HG02759 (cell line): ENCODE results near the gene TXN.

Source experiments
- ATAC-seq: cut with Tn5 transposase; IDR thresholded peaks from one replicate; pipeline ENCODE4 v1.9.1; 2021; ENCODE audit warnings: mild to moderate bottlenecking, moderate library complexity; ENCODE audit not compliant: unreplicated experiment

TXN gene

DNA sequence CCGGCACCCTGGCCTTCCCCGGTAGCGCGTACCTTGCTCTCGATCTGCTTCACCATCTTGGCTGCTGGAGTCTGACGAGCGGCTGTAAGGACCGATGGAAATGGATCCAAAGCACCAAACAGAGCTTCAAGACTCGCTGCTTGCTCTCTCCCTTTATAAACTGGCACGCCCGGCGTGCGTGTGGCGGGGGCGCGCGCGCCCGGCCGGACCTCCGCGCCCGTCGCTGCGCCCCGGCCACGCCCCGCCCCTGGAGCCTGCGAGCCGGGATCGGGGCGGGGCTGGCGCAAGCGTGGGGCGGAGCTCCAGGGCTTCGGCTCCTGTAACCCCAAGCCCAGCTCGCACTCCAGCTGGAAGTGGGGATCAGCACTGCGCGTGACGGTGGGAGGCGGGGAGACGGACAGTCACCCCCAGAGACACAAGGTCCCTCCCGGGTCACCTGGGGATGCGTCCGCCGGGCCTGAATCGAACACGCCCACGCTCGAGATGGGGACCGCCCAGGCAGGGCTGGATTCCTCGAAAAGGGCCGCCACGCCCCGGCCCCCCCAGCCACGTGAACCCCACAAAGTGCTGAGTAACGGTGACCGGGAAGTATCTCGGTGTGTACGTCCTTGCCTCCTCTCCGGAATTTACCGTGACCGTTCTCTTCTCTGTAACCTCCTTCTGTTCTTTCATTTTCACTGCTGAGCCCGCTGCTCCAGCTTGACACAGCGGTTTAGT lies at the start of gene TXN:
TSS of gene TXN (minus strand) at position 128 of the 717 bp plus-strand sequence. CDS start at position 56, 72 bp downstream.
- ATAC-seq: peak; percentile 76

DNA sequence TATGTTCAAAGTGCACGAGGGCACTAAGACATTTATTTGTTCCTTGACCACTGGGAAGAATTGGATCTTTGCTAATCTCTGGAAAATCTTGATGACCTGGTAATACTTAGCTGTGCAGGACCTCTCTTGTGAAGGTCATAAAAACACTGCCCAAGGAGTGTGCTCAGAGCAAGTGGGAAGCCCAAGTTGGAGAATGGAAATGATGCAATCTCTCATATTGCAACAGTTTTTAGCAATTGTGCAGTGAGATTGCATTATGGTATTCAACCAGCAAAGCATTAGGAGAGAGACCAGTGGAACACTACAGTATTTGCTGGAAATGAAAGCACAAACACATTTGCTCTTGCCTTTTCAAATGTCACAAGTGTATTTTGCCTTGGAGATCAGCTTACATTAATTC lies 46.8 kb upstream of the TXN start:
- ATAC-seq: no peak

DNA sequence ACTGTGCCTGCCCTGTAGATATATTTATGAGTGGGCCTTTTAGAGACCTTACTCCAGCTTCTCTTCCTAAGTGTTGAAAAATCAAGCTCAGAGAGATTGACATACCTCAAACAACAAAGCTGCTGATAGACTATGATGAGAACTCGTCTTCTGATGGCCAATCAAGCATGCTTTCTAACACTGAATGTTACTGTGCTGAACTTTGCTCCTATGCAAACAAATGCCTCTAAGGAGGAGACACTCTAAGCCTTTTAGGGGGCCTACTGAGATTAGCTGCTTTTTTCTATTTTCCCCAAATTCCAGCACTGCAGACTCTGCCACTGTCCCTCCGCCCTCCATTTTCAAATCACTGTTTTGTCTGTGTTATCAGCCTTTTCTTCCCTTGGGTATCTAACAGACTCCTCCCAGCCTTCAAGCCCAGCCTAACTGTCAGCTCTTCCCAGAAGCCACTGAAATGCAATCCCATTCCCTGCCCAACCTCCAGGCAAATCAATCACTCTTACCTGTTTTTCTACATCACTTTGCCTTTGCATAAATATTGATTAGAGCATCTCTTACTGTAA lies 41.8 kb upstream of the TXN start:
- no peak for ATAC-seq

DNA sequence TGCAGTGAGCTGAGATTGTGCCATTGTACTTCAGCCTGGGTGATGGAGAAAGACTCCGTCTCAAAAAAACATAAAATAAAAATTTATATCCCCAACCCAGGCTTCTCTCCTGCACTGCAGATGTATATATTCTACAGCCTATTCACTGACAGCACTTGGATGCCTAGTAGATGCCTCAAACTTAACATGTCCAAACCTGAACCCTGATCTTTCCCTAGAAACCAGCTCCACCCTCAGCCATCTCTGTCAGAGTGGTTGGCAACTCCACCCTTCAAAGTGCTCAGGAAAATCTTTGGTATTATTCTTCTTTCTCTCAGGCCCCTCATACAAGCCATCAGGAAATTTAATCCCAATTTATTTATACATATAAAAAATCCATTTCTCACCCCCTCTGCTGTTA lies 36.9 kb upstream of the TXN start:
- ATAC-seq: no peak

DNA sequence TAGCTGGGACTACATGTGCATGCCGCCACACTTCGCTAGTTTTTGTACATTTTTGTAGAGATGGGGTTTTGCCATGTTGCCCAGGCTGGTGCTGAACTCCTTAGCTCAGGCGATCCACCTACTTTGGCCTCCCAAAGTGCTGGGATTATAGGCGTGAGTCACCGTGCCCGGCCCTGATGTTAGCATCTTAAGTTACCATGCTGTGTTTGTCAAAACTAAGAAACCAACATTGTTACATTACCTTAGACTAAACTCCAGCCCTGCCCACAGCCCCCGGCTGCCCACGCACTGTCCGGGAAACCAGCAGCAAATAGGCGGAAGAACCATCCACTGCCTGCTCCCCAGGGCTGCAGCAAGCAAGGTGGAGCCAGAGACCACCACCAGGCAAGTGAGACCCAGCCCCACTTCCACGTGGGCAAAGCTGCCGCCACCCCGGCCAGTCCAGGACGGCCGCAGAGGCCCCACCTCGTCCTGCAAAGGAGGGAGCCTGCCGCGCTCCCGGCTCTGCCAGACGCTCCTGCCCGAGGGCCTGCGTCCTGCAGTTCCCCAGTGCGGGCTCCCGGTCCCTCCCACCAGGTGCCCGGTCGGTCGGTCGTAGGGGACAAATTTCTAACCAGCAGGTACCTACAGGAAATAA lies 35.7 kb upstream of the TXN start:
- no peak for ATAC-seq

DNA sequence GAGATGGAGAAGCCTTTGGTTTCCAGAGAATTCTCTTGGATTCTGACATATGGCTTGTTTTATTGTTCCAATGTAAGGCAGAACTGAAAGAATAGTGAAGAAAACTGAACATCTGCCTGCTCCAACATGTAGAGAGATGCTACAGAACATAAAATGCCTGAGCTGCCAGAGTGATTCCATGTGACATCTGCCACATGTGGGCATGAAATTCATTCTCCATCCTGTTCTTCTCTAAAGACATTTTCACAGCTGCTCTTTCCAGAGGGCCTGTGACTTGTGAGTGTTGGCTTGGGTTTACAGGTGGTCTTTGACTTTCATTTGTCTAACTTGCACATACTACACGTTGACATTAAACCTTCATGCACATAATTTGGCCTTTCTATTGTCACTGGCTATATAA lies 33.7 kb upstream of the TXN start:
- no peak for ATAC-seq

DNA sequence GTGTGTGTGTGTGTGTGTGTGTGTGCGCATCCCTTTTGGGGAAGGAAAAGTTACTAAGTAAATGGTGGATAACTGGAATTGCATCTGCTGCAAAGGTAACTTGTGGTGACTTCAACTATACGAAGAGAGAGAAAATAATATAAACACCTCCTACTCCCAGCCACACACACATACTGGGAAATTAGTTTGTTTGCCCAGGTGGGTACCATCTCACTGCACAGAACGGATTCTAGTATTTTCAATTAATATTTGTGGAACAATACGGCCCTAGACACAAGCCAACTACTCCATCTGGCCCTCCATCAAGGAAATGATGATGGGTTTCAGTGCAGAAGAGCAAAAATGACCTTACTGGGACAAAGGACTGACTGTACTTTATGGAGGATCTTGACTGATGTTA lies 32.2 kb upstream of the TXN start:
- ATAC-seq: no peak

DNA sequence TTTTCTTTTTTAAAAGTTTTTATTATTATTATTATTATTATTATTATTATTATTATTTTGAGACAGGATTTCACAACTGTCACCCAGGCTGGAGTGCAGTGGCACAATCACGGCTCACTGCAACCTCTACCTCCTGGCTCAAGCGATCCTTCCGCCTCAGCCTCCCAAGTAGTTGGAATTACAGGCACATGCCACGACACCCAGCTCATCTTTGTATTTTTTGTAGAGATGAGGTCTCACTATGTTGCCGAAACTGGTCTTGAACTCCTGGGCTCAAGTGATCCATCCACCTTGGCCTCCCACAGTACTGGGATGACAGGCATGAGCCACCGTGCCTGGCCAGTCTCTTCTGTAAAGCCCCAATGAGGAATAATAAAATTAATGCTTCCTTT lies 31.0 kb upstream of the TXN start:
- ATAC-seq: no peak

DNA sequence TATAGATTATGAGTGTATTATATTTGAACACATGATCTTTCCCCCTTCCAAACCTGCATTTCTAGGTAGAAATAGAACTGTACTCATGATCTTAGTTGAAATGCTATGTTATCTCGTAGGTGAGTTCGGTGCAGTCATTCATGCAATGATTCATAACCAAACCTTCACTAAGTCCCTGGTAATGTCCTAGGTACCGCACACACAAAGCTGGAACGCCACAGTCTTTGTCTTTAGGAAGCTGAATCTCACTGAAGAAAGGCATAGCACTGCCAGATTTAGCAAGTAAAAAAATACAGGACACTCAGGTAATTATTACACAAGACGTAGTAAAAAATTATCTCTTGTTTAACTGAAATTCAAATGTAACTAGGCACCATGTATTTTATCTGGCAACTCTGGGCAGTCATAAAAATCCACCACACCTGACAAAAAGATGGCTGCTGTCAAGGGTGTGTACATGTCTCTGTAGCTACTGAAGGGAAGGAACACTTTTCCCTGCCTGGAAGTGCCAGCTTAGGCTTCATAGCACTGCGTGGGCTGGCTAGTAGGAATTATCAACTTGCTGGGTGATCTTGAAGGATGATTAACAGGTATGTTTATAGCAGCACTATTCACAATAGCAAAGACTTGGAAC lies 28.0 kb upstream of the TXN start:
- ATAC-seq: peak; percentile 31

DNA sequence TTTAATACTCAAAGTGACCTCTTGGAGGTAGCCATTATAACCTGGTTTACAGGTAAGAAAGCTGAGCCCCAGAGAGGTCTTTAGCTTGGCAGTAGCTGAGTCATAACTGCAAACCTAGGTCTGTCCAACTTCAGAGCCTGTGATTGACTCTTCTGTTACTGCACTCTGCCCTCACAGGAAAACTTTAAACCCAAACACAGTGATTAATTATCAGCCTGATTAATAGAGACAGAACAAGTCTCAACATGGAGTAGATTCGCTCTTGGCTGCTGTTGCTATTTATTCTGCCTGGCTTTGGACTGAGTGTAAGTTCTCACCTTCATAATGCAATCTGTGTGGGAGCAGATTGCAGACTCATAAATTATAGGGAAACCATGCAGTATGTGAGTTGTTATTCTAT lies 27.4 kb upstream of the TXN start:
- peak; percentile 74 for ATAC-seq

DNA sequence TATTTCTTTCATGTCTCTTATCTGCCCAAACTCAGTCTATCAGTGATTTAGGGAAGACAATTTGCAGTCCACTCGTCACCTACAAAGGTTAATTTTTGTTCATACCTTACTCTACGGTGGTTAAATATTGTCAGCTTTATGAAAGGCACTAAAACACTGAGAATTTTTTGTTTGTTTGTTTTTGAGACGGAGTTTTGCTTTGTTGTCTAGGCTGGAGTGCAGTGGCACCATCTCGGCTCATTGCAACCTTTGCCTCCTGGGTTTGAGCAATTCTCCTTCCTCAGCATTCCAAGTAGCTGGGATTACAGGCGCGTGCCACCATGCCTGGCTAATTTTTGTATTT lies 26.4 kb upstream of the TXN start:
- no peak for ATAC-seq

DNA sequence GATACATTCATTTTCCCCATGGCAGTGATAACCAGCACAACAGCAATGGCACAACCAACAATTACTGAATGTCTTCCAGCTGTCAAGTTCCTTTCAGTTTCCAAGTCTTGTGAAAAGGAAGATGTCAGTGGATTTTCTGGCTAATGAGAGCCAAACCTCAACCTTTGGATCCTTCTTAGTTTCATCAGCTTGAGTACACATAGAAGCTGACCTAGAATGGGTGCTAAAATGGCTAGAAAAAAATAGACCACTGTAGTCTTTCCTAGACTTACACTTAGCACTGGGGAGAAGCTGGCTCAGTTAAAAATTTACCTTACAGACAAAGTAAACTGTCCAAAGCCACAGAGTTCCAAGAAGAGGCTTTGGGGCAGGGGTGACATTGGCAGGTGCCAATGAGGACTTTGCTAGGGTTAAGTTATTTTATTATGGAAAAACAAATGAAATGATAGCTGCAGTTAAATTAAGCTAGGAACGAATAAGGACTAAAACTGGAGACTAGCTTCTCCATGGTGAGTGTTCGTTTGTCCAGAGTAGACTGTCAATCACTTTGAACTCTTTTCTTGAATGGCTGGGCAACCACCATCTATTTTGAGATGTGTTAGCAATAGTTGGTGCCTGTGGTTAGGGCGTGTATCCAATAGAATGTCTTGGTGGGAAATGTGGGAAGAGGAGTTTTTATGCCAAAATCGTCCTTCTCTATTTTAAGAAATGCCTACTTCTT lies 25.9 kb upstream of the TXN start:
- no peak for ATAC-seq

DNA sequence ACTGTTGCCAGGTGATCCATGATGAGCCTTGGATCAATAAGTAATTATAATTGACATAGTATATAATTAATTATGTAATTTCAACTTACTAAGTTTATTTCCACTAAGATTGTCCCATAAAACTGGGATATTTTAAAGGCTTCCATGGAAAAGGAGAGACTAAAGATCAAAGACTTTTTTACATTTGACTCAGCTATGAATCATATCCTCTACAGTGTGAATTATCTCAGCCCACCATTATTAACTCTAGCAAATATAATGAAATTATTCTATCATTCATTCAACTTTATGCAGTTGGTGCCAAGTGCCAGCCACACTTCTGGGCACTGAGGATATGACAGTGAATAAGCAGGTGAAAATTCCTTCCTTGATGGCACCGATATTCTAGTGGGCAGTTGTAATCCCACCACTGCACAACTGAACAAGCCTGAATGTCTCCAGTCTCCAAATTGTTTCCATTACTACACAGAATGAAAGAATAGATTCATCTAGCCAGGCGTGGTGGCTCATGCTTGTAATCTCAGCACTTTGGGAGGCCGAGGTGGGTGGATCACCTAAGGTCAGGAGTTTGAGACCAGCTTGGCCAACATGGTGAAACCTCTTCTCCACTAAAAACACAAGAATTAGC lies 21.9 kb upstream of the TXN start:
- ATAC-seq: no peak

DNA sequence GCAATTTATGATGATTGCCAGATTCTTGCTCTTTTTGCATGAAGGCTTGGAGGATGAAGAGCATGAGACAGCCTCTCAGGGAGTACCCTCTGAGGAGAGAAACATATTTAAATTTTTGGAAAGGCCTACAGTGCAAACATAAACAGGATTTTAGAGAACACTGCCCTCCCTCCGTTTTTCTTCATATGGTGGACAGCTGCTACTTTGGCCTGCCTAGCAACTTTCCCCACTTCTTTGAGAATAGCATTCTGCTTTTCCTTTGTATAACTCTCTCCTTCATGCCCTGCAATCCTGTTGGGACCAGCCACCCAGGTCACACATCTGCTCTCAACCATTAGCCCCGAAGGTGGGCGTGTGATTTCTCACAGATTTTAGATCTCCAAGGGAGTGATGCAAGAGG lies 20.5 kb upstream of the TXN start:
- ATAC-seq: no peak

DNA sequence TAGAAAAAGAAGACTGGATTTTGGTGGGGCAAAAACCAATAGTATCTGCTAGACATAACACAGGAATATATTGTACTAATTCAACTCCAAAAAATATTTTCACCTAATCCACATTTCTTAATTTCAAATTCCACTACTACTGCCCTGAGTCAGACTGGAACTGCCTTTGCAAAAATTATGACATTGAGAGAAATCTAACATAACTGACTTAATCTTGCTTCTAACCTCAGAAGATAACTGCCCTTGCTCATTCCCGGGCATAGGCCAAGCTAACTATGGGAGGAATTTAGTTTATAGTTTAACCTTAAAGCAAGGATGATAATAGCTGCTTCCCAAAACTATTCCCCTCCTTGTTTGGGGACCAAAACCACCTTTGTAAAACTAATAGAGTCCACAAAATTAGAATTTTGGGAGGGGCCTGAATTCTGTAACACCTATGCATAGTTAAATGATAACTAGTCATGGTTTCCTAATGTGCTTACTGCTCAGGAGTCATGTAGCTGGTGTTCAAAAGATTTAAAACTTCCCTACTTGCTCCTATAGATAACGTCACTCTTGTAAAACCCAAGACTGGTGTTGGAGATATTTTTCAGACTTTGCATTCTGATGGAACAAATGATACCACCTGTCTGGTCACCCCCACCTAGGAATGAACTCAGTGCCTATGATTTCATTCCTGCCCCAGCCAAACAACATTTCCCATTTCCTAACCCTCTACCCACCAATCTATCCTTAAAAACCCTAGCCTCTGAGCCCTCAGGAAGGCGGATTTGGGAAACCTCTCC lies 14.1 kb upstream of the TXN start:
- no peak for ATAC-seq

DNA sequence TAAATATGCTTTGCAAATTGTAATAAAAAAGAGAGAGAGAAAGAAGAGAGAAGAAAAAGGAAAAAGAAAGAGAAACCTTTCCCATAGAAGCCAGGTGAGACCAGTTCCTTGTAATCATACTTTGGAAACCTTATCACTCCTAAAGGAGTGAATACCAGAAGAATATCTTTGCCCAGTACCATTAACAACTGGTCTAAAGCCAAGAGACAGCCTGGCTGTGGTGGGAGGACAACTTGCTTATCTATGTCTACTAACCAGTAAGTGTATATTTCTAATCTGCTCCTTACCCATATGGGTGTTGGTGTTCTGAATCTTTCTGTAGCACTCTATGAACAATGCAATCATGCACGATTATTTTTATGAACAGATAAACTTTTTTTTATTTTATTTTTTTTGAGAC lies 10.5 kb upstream of the TXN start:
- no peak for ATAC-seq

DNA sequence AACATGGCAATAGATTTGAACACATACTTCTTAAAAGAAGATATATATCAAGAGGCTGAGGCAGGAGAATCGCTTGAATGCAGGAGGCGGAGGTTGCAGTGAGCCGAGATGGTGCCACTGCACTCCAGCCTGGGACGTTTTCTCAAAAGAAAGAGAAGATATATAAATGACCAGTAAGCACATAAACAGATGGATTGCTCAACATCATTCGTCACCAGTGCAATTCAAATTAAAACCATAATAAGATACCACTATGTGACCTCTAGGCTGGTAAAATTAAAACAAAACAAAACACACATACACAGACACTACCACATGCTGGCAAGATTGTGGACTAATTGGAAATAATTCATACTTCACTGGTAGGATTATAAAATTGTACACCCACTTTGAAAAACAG lies 5.3 kb upstream of the TXN start:
- ATAC-seq: no peak

DNA sequence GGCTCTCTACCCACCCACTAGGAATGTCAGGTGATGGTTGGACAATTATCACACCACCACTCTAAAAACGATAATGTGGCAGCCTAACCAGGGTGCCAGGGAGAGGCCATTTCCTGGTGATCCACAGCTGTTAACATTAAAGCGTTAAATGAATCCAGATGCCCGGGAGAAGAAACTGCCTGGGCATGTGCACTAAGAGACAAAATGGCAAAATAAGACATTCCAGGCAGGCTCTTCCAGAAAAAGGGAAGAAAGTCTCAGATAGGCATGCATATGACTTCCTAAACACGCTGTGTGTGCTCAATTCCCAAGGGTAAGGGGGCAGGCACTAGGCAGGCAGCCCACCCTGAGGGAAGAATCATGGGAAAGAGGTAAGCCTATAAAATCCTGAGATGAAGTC lies 4.6 kb upstream of the TXN start:
- ATAC-seq: no peak

DNA sequence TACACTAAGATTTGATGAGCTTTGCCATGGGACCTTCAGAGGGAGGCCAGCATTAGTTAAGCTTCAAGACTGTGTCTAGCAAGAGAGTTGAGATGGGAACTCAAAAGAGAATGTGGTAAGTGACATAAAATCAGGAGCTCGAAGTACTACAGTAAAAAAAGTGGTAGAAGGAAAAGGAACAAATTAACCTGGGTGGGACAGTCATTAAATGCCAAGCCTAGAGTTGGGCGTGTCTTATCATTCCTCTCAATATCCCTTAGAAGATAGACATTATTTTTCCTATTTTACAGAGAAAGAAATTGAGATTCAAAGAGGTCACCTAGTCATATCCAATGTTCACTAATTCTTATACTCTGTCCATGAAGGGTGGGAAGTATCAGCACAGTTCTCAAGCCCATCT lies 3.3 kb upstream of the TXN start:
- no peak for ATAC-seq

DNA sequence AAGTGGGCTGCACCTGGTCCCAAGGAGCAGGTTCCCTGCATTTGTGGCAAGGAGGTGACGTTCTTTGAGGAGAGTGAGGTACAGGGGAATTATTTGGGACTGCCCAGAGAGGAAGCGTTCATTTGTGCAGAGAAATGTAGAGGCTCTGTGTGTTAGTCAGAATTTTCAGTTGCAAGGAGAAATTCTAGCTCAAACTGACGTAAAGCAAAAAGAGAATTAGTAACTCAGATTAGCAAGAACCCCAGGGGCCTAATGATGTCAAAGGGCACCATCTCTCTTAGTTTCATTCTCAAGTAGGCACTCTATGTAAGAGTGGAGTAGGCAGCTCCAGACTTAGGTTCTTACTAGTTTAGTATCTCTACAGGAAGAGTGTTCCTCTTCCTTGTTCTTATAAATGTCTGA lies 2.4 kb upstream of the TXN start:
- no peak for ATAC-seq
